HepG2 (cell line): ENCODE results near the gene GRHL1.

ENCODE experiments used
- FOXP1 ChIP-seq, 2 experiments: fragments of 450-650 bp in 1 of 2; IDR thresholded peaks; 2 replicates each; pipeline ENCODE4 v1.6.1; 2017 to 2018; ENCODE audit warnings: antibody characterized with exemption in 1 of 2
- SNAI1 ChIP-seq: sonication (generic); formaldehyde crosslinking; IDR thresholded peaks from 2 replicates; pipeline ENCODE4 v1.5.0; 2020; ENCODE audit warnings: mild to moderate bottlenecking, missing genetic modification reagents, borderline replicate concordance

GRCh38 chr2:10038123-10038522, 86.6 kb downstream of the GRHL1 start:
- no peak for TF ChIP-seq SNAI1 (CRISPR knock-in tag)
- TF ChIP-seq FOXP1 (IDR thresholded peaks at IDR 0.05): no peak
- no peak for TF ChIP-seq FOXP1 (CRISPR knock-in tag; IDR thresholded peaks at IDR 0.05)
